Activated CD4-positive, alpha-beta memory T cell treated with anti-CD3 and anti-CD28 coated beads for 36 hours (primary cell): Measurements from ENCODE around the gene MCF2L. TPM values are rescaled to one million over a fixed set of nuclear protein-coding genes. Genes with fewer than 3 reads are reported as not detected.
A peak's percentile ranks its signal among the peaks of the same experiment; 100 is the strongest.

Source experiments
- CTCF ChIA-PET: fragments of 350-600 bp; sonication (Branson Sonifier 250); formaldehyde crosslinking; loops from one replicate; lab custom pipeline; 2021; ENCODE audit warnings: antibody characterized with exemption, inconsistent platforms; lab: Charles Lee
- POLR2A ChIA-PET: fragments of 350-600 bp; sonication (Branson Sonifier 250); formaldehyde crosslinking; loops from one replicate; lab custom pipeline; 2021; ENCODE audit warnings: antibody characterized with exemption; lab: Charles Lee
- DNase-seq: peaks from one replicate; pipeline ENCODE4 v3.0.0-alpha.2; 2020
- H3K27ac Mint-ChIP-seq: one replicate; pipeline ENCODE4 v1.8.0; 2021; ENCODE audit warnings: mixed read lengths
- H3K27me3 Mint-ChIP-seq: one replicate; pipeline ENCODE4 v1.8.0; 2021; ENCODE audit warnings: mixed read lengths
- H3K36me3 Mint-ChIP-seq: one replicate; pipeline ENCODE4 v1.8.0; 2021; ENCODE audit warnings: mixed read lengths
- H3K4me1 Mint-ChIP-seq: one replicate; pipeline ENCODE4 v1.8.0; 2021; ENCODE audit warnings: low read depth, mixed read lengths
- H3K4me3 Mint-ChIP-seq: one replicate; pipeline ENCODE4 v1.8.0; 2021; ENCODE audit warnings: mild to moderate bottlenecking, mixed read lengths
- H3K9me3 Mint-ChIP-seq: one replicate; pipeline ENCODE4 v1.8.0; 2021; ENCODE audit warnings: mixed read lengths
- intact Hi-C: fragments of 100-400 bp; cut with micrococcal nuclease; formaldehyde crosslinking; loops from one replicate; pipeline ENCODE4 v1.15.1; 2023
- total RNA-seq, 2 experiments: library from RNA; stranded (reverse); gene quantifications; one replicate each; pipeline ENCODE4 v1.2.3, GENCODE V29; 2021

MCF2L gene
- 1 to 10 TPM; 7.1 to 8.0 TPM for total RNA-seq

DNA sequence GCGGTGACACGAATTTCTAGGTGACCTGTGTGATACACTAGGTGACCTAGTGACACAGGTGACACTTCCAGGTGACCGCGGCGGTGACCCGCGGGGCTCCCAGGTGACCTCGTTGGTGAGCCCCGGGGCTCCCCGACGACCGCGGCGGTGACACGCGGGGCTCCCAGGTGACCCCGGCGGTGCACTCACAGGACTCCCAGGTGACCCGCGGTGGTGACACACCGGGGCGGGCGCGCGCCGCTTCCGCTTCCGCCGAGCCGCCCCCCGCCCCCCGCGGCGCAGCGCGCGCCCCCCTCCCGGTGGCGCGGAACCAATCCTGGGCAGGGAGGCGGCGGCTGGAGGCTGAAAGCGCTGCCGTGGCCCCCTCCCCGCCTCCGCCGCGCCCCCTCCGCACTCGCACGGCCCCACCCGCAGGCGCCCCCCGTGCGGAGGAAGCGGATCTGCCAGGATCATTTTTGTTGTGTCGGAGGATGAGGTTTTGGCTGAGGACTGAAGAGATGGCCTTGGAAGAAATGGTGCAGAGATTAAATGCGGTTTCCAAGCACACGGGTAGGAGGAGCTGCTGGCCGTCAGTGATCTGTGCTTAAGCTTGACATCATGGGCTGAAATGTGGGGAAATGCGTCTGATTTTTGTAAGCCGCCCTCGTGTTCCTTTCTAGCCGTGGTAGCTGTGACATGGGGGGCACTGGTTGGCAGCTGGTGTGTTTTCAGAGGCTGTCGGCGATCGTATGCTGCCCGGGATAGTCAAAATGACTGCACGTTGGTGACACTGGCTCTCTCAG lies at the start of gene MCF2L:
TSS of gene MCF2L (plus strand) at position 305 of the 782 bp plus-strand sequence. CDS start at position 471, 166 bp downstream.
- Mint-ChIP-seq H3K9me3 (no peaks in the 10 kb centered on the region), H3K27ac (peak within 1 kb of the TSS; percentile 75), H3K27me3 (no peaks in the 10 kb centered on the region), H3K4me1 (peaks cover 18% of the 10 kb centered on the region), H3K36me3 (no peaks in the 10 kb centered on the region), H3K4me3 (peak within 1 kb of the TSS; percentile 82)
- peak; percentile 75 for DNase-seq
- intact Hi-C loops = loop anchor here (1.0 to 10.0 kb wide), 2 partner anchors 27 to 186 kb away; partner anchors contain the start of gene PROZ
- POLR2A ChIA-PET = interaction anchor here (1.2 kb wide), 1 partner anchor 240 kb away, joined by 3 read pairs; the partner anchor contains the start of gene CUL4A
- CTCF ChIA-PET = interaction anchor here (0.6 to 2.2 kb wide), 4 partner anchors 19 to 426 kb away, joined by 3 to 10 read pairs (median 4); no protein-coding TSS in a partner anchor

DNA sequence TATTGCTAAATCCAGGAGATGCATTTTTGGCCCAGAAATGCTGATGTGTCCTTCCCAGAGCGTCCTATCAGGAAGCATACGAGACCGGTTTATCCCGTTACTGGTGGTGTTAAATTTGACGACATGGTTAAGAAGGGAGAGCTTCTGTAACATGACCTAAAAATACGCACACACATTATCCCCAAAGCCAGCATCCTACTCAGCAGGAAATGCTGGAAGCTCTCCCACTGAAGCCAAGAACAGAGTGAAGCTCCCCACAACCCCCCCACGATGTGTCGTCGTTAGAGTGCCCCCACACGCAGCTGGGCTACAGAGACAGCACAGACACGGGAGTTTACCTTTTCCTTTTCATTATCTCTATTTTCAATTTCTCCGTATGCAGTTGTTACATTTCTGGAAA lies 45.1 kb upstream of the MCF2L start:
- no peak for DNase-seq
- no peaks in the 10 kb centered on the region for H3K36me3 Mint-ChIP-seq
- no peaks in the 10 kb centered on the region for H3K9me3 Mint-ChIP-seq
- H3K27me3 Mint-ChIP-seq = peaks cover 25% of the 10 kb centered on the region
- intact Hi-C loops = no loop called here
- no peaks in the 10 kb centered on the region for H3K4me1 Mint-ChIP-seq
- CTCF ChIA-PET = no interaction called here
- no peak overlapping the region for H3K27ac Mint-ChIP-seq
- no peak overlapping the region for H3K4me3 Mint-ChIP-seq
- POLR2A ChIA-PET = no interaction called here

GRCh38 chr13:112924365-112924764 lies 44.6 kb upstream of the MCF2L start:
- ChIA-PET POLR2A (no interaction called here), CTCF (no interaction called here)
- Mint-ChIP-seq H3K4me3 (no peak overlapping the region), H3K4me1 (peaks cover 3% of the 10 kb centered on the region), H3K27me3 (peaks cover 29% of the 10 kb centered on the region), H3K9me3 (no peaks in the 10 kb centered on the region), H3K36me3 (no peaks in the 10 kb centered on the region), H3K27ac (no peak overlapping the region)
- intact Hi-C loops = no loop called here
- DNase-seq = no peak

- CTCF ChIA-PET = no interaction called here
- no peak for DNase-seq
- peaks cover 35% of the 10 kb centered on the region for H3K27me3 Mint-ChIP-seq
- no peaks in the 10 kb centered on the region for H3K9me3 Mint-ChIP-seq
- POLR2A ChIA-PET = no interaction called here
- H3K4me3 Mint-ChIP-seq = no peak overlapping the region
- no peak overlapping the region for H3K27ac Mint-ChIP-seq
- H3K4me1 Mint-ChIP-seq = peaks cover 8% of the 10 kb centered on the region
- H3K36me3 Mint-ChIP-seq = no peaks in the 10 kb centered on the region
- intact Hi-C loops = no loop called here
Measured at GRCh38 chr13:112926003-112926402, 43.0 kb upstream of the MCF2L start.

GRCh38 chr13:112926993-112927392 lies 42.0 kb upstream of the MCF2L start:
- no peak for DNase-seq
- Mint-ChIP-seq H3K27ac (no peak overlapping the region), H3K36me3 (no peaks in the 10 kb centered on the region), H3K4me1 (peaks cover 8% of the 10 kb centered on the region), H3K9me3 (no peaks in the 10 kb centered on the region), H3K4me3 (no peak overlapping the region), H3K27me3 (peaks cover 42% of the 10 kb centered on the region)
- intact Hi-C loops = no loop called here
- ChIA-PET POLR2A (no interaction called here), CTCF (no interaction called here)

DNA sequence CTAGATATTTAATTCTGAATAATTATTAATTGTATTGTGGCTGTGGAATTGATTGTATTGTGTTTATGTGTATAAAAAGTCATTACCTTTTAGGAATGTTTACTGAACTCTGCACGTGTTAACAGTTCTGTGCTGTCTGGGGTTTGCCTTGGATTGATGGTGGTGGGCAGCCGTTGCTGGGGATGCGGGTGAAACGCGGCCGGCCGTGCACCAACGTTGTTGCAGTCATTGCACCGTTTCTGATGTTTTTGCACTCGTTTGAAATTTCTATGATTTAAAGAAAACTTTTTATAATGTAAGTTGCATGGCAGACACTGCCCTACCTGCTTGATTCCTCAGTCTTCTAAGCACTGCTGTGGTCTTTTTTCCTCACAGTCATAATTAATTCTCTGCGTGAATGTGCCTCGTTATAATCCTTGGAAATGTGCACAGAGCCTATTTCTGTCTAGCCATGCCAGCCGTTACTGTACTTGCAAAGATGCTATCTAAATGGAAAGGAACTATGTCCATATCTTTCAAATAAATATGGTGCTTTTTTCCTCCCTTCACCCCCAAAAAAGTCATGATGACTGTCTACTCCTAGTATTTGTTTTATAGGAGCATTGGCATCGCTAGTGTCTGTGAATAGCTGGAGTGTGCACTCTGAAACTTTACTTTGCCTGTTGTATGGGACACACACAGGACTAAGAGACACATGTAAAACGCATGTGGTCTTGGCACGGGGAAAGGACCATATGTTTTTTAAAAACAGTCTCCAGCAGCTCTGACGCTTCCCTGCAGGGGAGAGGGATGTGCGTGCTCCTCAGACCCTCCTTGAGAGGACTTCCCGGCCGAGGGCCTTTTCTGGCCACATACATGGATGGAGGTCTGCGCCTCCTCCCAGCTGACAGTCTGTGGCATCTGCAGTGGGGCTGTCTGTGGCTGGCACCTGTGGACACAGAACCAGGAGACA lies 40.7 kb upstream of the MCF2L start:
- Mint-ChIP-seq H3K9me3 (no peaks in the 10 kb centered on the region), H3K4me3 (no peak overlapping the region), H3K27me3 (peaks cover 42% of the 10 kb centered on the region), H3K4me1 (peaks cover 8% of the 10 kb centered on the region), H3K27ac (no peak overlapping the region), H3K36me3 (no peaks in the 10 kb centered on the region)
- CTCF ChIA-PET = interaction anchor here (1.5 kb wide), 1 partner anchor 15 kb away, joined by 4 read pairs; no protein-coding TSS in a partner anchor
- no peak for DNase-seq
- intact Hi-C loops = no loop called here
- POLR2A ChIA-PET = no interaction called here

GRCh38 chr13:112928972-112929782 lies 39.8 kb upstream of the MCF2L start:
- ChIA-PET CTCF (interaction anchor here (1.5 kb wide), 1 partner anchor 14 kb away, joined by 4 read pairs; no protein-coding TSS in a partner anchor), POLR2A (no interaction called here)
- Mint-ChIP-seq H3K27me3 (peaks cover 41% of the 10 kb centered on the region), H3K9me3 (no peaks in the 10 kb centered on the region), H3K4me1 (peaks cover 8% of the 10 kb centered on the region), H3K27ac (no peak overlapping the region), H3K4me3 (no peak overlapping the region), H3K36me3 (no peaks in the 10 kb centered on the region)
- DNase-seq = no peak
- intact Hi-C loops = no loop called here

DNA sequence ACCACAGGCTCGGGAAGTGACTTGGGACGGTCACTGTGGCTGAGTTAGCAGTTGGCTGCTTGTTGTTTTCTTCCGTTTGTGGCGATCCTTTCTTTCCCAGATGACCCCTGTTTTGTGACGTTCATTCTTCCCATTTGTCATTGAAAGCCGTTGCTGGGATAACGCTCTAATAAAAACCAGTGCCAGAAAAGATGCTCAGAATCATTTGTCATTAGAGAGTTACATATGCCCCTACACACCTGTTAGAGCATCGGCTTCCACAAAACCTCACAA lies 39.3 kb upstream of the MCF2L start:
- peaks cover 8% of the 10 kb centered on the region for H3K4me1 Mint-ChIP-seq
- ChIA-PET CTCF (interaction anchor here (1.5 kb wide), 1 partner anchor 13 kb away, joined by 4 read pairs; no protein-coding TSS in a partner anchor), POLR2A (no interaction called here)
- intact Hi-C loops = no loop called here
- H3K27ac Mint-ChIP-seq = no peak overlapping the region
- H3K9me3 Mint-ChIP-seq = no peaks in the 10 kb centered on the region
- H3K36me3 Mint-ChIP-seq = no peaks in the 10 kb centered on the region
- no peak for DNase-seq
- H3K27me3 Mint-ChIP-seq = peaks cover 41% of the 10 kb centered on the region
- no peak overlapping the region for H3K4me3 Mint-ChIP-seq

DNA sequence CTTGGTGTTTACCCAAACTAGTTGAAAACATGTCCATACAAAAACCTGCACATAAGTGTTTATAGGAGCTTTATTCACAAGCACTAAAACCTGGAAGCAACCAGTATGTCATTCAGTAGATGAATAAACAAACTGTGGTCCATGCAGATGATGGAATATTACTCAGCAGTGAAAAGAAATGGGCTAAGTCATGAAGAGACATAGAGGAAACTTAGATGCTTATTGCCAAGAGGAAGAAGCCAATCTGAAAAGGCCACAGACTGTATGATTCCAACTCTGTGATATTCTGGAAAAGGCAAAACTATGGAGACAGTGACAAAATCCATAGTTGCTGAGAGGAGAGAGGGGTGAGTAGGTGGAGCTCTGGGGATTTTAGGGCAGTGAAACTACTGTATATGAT lies 38.8 kb upstream of the MCF2L start:
- H3K9me3 Mint-ChIP-seq = no peaks in the 10 kb centered on the region
- H3K27me3 Mint-ChIP-seq = peaks cover 41% of the 10 kb centered on the region
- H3K36me3 Mint-ChIP-seq = no peaks in the 10 kb centered on the region
- H3K27ac Mint-ChIP-seq = no peak overlapping the region
- H3K4me3 Mint-ChIP-seq = no peak overlapping the region
- DNase-seq = no peak
- peaks cover 8% of the 10 kb centered on the region for H3K4me1 Mint-ChIP-seq
- intact Hi-C loops = no loop called here
- ChIA-PET POLR2A (no interaction called here), CTCF (no interaction called here)

DNA sequence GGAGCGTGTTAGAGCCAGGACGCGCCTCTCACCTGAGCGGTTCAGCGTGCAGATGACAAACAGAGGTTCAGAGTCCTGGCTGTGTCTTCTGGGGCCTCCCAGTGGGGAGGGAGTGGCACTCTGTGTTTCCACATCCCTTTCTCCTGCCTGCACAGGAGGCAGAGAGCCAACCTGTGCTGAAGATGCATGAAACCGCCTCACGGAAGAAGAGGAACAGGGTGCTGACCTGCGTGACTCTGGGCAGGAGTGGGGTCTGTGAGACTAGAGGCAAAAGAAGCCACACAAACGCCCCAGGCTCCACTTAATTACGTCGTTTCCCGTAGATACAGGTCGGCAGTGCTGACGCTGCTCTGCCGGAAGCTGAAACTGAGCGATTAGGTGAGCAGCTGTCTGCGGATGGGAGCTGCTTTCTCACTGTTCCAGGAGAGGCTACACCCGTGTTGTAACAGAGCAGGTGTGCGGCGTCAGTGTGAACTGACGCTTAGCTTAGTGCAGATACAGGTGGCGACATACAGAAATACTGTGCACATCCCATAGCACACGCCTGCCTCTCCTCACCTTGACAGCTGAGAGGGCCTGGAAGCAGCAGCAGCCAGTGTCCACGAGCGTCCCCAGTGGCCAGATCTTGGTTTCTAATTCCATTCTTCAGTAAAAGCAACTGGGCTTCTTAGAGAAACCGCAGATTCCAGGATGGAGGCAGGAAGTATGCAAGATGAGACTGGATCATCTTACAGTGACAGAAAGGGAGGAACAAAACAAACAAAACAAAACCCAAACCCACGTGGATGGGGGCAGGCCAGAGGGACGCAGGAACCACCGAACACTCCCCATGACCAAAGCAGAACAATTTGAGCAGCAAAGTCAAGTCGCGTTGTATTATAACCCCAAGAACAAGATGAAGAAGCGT lies 37.7 kb upstream of the MCF2L start:
- no peaks in the 10 kb centered on the region for H3K9me3 Mint-ChIP-seq
- no peak for DNase-seq
- H3K36me3 Mint-ChIP-seq = no peaks in the 10 kb centered on the region
- peaks cover 43% of the 10 kb centered on the region for H3K27me3 Mint-ChIP-seq
- no peak overlapping the region for H3K4me3 Mint-ChIP-seq
- ChIA-PET POLR2A (no interaction called here), CTCF (interaction anchor here (0.6 to 0.9 kb wide), 2 partner anchors 12 to 359 kb away, joined by 3 to 4 read pairs; no protein-coding TSS in a partner anchor)
- H3K4me1 Mint-ChIP-seq = peaks cover 8% of the 10 kb centered on the region
- intact Hi-C loops = no loop called here
- H3K27ac Mint-ChIP-seq = no peak overlapping the region

DNA sequence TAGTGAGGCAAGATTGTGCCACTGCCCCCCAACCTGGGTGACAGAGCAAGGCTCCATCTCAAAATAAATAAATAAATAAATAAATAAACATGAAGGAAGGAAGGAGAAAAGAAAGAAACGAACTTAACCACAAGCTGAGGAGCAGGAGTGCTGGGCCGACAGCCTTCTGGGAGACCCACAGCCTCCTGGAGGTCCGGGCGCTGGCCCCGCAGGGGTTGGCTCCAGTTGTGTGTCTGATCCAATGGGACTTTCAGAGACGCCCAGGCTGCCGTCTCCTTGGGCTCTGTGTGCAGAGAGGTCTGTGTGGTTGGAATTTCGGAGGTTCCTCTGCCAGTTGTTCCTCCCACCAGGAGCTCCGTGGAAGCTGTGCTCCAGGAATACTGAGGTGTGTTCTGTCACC lies 36.0 kb upstream of the MCF2L start:
- intact Hi-C loops = no loop called here
- Mint-ChIP-seq H3K36me3 (no peaks in the 10 kb centered on the region), H3K4me3 (no peak overlapping the region), H3K27ac (no peak overlapping the region), H3K9me3 (no peaks in the 10 kb centered on the region), H3K4me1 (peaks cover 8% of the 10 kb centered on the region), H3K27me3 (peaks cover 39% of the 10 kb centered on the region)
- ChIA-PET CTCF (no interaction called here), POLR2A (no interaction called here)
- no peak for DNase-seq
